Astrocyte of the spinal cord (primary cell): ENCODE data around the gene TRIM54.
A peak's percentile ranks its signal among the peaks of the same experiment; 100 is the strongest.

Source experiments
- DNase-seq: peaks from one replicate; pipeline ENCODE4 v3.0.0; 2011; ENCODE audit warnings: low read depth, low spot score
- H3K4me3 ChIP-seq: 2 replicates; pipeline ENCODE4 v1.5.1; 2011; ENCODE audit warnings: low read depth, mild to moderate bottlenecking, low read length, moderate library complexity
- in situ Hi-C: cut with HindIII; loops from 2 replicates; pipeline ENCODE4 v1.10.0; 2017; ENCODE audit warnings: low sequenced_read_pairs
- TF ChIP-seq, protein P1 (sequence below): IDR thresholded peaks from 2 replicates; pipeline ENCODE4 v1.5.1; 2012; ENCODE audit warnings: low read depth, mild to moderate bottlenecking, low read length, inconsistent platforms

TRIM54 gene

GRCh38 chr2:27255660-27256059 is 26.6 kb upstream of the TRIM54 start:
- DNase-seq = peak; percentile 24
- H3K4me3 ChIP-seq = no peak overlapping the region
- TF ChIP-seq, protein P1, sequence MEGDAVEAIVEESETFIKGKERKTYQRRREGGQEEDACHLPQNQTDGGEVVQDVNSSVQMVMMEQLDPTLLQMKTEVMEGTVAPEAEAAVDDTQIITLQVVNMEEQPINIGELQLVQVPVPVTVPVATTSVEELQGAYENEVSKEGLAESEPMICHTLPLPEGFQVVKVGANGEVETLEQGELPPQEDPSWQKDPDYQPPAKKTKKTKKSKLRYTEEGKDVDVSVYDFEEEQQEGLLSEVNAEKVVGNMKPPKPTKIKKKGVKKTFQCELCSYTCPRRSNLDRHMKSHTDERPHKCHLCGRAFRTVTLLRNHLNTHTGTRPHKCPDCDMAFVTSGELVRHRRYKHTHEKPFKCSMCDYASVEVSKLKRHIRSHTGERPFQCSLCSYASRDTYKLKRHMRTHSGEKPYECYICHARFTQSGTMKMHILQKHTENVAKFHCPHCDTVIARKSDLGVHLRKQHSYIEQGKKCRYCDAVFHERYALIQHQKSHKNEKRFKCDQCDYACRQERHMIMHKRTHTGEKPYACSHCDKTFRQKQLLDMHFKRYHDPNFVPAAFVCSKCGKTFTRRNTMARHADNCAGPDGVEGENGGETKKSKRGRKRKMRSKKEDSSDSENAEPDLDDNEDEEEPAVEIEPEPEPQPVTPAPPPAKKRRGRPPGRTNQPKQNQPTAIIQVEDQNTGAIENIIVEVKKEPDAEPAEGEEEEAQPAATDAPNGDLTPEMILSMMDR = no peak
- in situ Hi-C loops = loop anchor here (25.0 kb wide), 1 partner anchor 143 kb away; the partner anchor contains the start of genes ABHD1 and CGREF1

GRCh38 chr2:27256855-27257454 is 25.3 kb upstream of the TRIM54 start:
- TF ChIP-seq, protein P1 = no peak
- no peak overlapping the region for H3K4me3 ChIP-seq
- in situ Hi-C loops = loop anchor here (25.0 kb wide), 1 partner anchor 145 kb away; the partner anchor contains the start of genes ABHD1 and CGREF1
- no peak for DNase-seq

GRCh38 chr2:27258051-27258450 is 24.2 kb upstream of the TRIM54 start:
- H3K4me3 ChIP-seq = no peak overlapping the region
- in situ Hi-C loops = loop anchor here (25.0 kb wide), 1 partner anchor 146 kb away; the partner anchor contains the start of genes ABHD1 and CGREF1
- TF ChIP-seq, protein P1 = no peak
- DNase-seq = no peak

DNA sequence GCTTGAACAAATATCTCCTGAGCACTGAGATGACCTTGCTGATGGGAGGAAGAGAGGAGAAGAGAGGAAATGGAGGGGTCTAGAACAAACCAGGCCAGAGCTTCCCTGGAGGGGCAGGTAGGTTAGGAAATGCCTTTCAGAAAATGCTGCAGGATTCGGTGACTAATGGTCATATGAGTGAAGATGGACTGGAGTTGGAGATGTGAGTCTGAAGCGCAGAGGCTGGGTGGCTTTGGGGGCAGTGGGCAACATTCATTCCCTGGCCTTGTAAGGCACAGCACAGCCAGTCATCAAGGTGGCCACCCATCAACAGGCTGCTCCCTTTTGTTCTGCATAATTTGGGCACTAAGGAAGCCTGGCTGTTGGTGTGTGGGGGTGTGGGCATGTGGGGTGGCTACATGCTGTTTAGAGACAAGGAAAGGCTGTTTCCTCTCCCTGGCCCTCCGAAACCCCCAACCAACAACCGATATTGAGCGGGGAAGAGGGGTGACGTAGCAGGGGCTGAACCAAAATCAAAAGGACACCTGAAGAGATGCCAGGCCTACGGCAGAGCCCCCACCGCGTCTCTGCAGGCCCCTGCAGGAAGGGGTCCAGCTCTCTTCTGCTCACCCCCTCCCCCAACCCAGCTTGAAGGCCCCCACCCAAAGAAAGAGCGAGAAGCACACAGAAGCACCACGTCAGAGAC is 20.8 kb upstream of the TRIM54 start:
- TF ChIP-seq, protein P1 = no peak
- H3K4me3 ChIP-seq = no peak overlapping the region
- DNase-seq = no peak
- in situ Hi-C loops = loop anchor here (25.0 kb wide), 1 partner anchor 149 kb away; the partner anchor contains the start of genes ABHD1 and CGREF1

DNA sequence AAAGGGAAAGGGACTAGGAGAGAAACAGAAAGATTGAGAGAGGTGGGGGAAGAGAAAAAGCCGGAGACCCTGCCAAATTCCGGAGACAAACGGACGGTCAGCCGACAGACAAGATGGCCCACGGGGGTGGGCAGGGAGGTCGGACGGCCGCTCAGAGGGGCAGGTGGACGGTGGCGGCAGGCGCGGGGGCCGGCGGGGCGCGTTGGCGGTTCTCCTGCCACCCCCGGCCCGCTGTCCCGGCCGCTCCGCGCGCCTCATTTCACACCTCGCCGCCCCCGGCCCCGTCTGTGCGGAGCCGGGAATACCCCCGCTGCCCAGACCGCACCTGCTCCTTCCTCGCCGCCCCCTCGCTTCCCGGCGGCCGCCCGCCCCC is 20.3 kb upstream of the TRIM54 start:
- H3K4me3 ChIP-seq = no peak overlapping the region
- in situ Hi-C loops = loop anchor here (25.0 kb wide), 1 partner anchor 150 kb away; the partner anchor contains the start of genes ABHD1 and CGREF1
- no peak for DNase-seq
- TF ChIP-seq, protein P1 = no peak

DNA sequence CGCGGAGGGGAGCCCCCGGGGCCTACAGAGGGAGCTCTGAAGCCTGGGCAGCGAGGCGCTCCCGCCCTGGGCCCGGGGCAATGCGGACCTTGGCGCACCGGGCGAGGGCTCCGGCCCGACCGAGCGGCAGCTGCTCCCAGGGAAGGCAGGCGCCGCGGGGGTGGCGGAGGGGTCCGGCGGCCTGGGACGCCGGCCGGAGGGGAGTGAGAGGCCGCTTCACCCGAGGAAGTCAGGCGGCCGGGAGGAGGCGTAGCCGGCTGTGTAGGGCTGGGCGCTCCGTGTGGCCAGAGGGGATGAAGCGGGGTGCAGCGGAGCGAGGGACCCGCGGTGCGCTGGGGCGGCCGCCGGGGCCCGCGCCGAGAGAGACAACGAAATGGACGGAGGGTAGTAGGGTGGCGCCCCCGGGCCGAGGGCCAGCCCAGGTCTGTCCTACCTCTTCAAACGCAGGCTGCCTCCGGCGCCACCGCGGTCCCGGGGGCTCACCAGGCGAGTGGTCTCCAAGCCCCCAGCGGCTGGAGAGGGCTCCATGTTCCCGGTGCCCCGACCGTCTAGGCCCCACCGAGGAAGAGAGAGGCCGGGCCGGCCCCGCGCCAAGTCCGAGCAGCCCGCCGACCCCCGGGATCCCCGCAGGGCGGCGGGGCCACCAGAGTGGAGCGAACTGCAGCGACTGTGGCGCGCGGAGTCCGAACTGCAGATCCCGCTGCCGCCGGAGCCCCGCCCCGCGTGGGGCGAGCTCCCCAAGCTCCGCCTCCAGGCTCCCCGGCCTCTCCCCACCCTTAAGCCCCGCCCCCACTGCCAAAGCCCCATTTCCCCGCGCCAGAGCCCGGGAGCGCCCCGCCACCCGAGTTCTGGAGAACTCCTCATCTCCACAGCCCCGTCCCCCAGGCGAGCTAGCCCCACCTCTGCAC is 19.6 kb upstream of the TRIM54 start, which contains the start of gene SLC30A3:
TSS of gene SLC30A3 (minus strand) at position 669 of the 908 bp plus-strand sequence. CDS start at position 528, 141 bp downstream.
- TF ChIP-seq, protein P1 = no peak
- in situ Hi-C loops = loop anchor here (25.0 kb wide), 1 partner anchor 150 kb away; the partner anchor contains the start of genes ABHD1 and CGREF1
- H3K4me3 ChIP-seq = no peak within 1 kb of the TSS
- DNase-seq = no peak
